Bronchial epithelial cell (primary cell): ENCODE measurements around the gene RPS6KB2. TPM values are rescaled to one million over a fixed set of nuclear protein-coding genes. Genes with fewer than 3 reads are reported as not detected.

Experiments used
- DNase-seq: peaks from one replicate; pipeline ENCODE4 v3.0.0-alpha.2; 2010; ENCODE audit warnings: low read depth
- FAIRE-seq: peaks from 2 replicates; lab custom pipeline; 2011; peaks lifted over from hg19 to GRCh38; lab: Jason Lieb, UNC
- H3K27me3 ChIP-seq: 2 replicates; pipeline ENCODE4 v1.5.1; 2011; ENCODE audit warnings: low read length; ENCODE audit not compliant: control insufficient read depth, insufficient read depth
- H3K36me3 ChIP-seq: 2 replicates; pipeline ENCODE4 v1.5.1; 2011; ENCODE audit warnings: low read length; ENCODE audit not compliant: control insufficient read depth, insufficient read depth
- H3K4me3 ChIP-seq: 2 replicates; pipeline ENCODE4 v1.5.1; 2011; ENCODE audit warnings: mild to moderate bottlenecking, low read depth, low read length, control low read depth
- CTCF ChIP-seq: IDR thresholded peaks from 2 replicates; pipeline ENCODE4 v1.5.1; 2011; ENCODE audit warnings: mild to moderate bottlenecking, moderate library complexity, low read length, control low read depth, inconsistent platforms; ENCODE audit not compliant: insufficient read depth, severe bottlenecking
- total RNA-seq: library from RNA; depleted of rRNA; stranded (reverse); fragments of >200 nt; gene quantifications from 2 replicates; pipeline ENCODE4 v1.2.1, GENCODE V29; 2014

Gene RPS6KB2
- total RNA-seq, 1 donor from 2014 or later = 62.9 TPM

- Histone ChIP-seq H3K27me3 (no peaks in the 10 kb centered on the region), H3K4me3 (no peak overlapping the region), H3K36me3 (peaks cover 24% of the 10 kb centered on the region)
- FAIRE-seq (no peak), DNase-seq (no peak)
- no peak for TF ChIP-seq CTCF
Observed at GRCh38 chr11:67395555-67396258, 32.6 kb upstream of the RPS6KB2 start.

GRCh38 chr11:67396259-67396581 is 32.1 kb upstream of the RPS6KB2 start:
- Histone ChIP-seq H3K4me3 (no peak overlapping the region), H3K36me3 (peaks cover 24% of the 10 kb centered on the region), H3K27me3 (no peaks in the 10 kb centered on the region)
- FAIRE-seq (no peak), DNase-seq (no peak)
- TF ChIP-seq CTCF = no peak

GRCh38 chr11:67396587-67397389 is 31.5 kb upstream of the RPS6KB2 start:
- FAIRE-seq (no peak), DNase-seq (no peak)
- H3K27me3 ChIP-seq = no peaks in the 10 kb centered on the region
- H3K4me3 ChIP-seq = no peak overlapping the region
- H3K36me3 ChIP-seq = peaks cover 24% of the 10 kb centered on the region
- no peak for TF ChIP-seq CTCF

GRCh38 chr11:67397536-67397935 is 30.8 kb upstream of the RPS6KB2 start:
- H3K27me3 ChIP-seq = no peaks in the 10 kb centered on the region
- H3K4me3 ChIP-seq = no peak overlapping the region
- DNase-seq (no peak), FAIRE-seq (no peak)
- H3K36me3 ChIP-seq = peaks cover 24% of the 10 kb centered on the region
- TF ChIP-seq CTCF = no peak

GRCh38 chr11:67397986-67398660 is 30.2 kb upstream of the RPS6KB2 start:
- H3K36me3 ChIP-seq = peaks cover 24% of the 10 kb centered on the region
- FAIRE-seq = no peak

More at GRCh38 chr11:67397986-67398660, 30.2 kb upstream of the RPS6KB2 start:
- no peaks in the 10 kb centered on the region for H3K27me3 ChIP-seq
- TF ChIP-seq CTCF = no peak
- DNase-seq = no peak
- no peak overlapping the region for H3K4me3 ChIP-seq
